SH-SY5Y (cell line): ENCODE data around the gene ATG2B.

Experiments
- GATA2 ChIP-seq: IDR thresholded peaks from 2 replicates; pipeline ENCODE4 v1.6.1; 2011; ENCODE audit warnings: mild to moderate bottlenecking, low read depth, low read length
- GATA3 ChIP-seq: IDR thresholded peaks from 2 replicates; pipeline ENCODE4 v1.6.1; 2011; ENCODE audit warnings: low read depth, mild to moderate bottlenecking, low read length, moderate library complexity

GRCh38 chr14:96351986-96352385, 11.2 kb downstream of the ATG2B start:
- TF ChIP-seq GATA2 = no peak
- TF ChIP-seq GATA3 = no peak
